ENCODE measurements around the gene CELF4. TPM values are rescaled to one million over a fixed set of nuclear protein-coding genes. Genes with fewer than 3 reads are reported as not detected.

The CELF4 gene
- total RNA-seq, 4 donors from 2014 or later: not detected

DNA sequence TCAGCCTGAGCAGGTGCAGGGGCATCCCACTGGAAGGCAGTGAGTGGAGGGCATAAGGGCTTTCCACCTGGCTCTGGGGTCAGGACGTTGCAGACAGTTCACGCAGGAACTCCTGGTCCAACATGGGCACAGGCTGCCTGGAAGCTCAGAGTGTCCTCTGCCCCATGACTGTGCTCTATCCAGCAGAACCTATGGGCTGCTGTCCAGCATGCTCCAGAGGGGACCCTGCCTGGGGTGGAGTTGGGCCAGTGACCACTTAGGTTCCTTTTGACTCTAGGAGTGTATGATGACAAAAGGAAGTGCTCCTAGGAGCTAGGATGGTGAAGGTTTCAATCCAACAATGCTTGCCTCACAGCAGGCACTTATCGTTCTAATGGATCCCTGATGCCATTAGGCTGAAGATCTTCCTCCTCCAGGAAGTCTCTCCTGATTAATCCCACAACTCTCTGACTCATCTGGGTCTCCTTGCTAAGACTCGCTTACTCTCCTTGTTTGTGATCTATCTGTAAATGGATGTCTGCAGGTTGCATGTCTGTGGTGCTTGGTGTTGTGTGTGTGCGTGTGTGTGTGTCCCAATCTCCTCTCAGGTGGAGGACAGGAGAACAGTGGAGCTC lies 224.0 kb downstream of the CELF4 start:
- Histone ChIP-seq H3K4me3 (no peak overlapping the region), H3K27me3 (no peaks in the 10 kb centered on the region), H3K36me3 (no peaks in the 10 kb centered on the region), H3K27ac (no peak overlapping the region), H3K9me3 (no peaks in the 10 kb centered on the region), H3K4me1 (peaks cover 0 to 3% (median 0%) of the 10 kb centered on the region in 4 donors)
- DNase-seq (ENCODE audit: low spot score in 2 of 2): no peak
- TF ChIP-seq POLR2A (IDR thresholded peaks at IDR 0.05) (no peak), EP300 (IDR thresholded peaks at IDR 0.05) (no peak)
- TF ChIP-seq, protein P1, sequence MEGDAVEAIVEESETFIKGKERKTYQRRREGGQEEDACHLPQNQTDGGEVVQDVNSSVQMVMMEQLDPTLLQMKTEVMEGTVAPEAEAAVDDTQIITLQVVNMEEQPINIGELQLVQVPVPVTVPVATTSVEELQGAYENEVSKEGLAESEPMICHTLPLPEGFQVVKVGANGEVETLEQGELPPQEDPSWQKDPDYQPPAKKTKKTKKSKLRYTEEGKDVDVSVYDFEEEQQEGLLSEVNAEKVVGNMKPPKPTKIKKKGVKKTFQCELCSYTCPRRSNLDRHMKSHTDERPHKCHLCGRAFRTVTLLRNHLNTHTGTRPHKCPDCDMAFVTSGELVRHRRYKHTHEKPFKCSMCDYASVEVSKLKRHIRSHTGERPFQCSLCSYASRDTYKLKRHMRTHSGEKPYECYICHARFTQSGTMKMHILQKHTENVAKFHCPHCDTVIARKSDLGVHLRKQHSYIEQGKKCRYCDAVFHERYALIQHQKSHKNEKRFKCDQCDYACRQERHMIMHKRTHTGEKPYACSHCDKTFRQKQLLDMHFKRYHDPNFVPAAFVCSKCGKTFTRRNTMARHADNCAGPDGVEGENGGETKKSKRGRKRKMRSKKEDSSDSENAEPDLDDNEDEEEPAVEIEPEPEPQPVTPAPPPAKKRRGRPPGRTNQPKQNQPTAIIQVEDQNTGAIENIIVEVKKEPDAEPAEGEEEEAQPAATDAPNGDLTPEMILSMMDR (IDR thresholded peaks at IDR 0.05): no peak
- 75 to 81% methylated on average over 4 to 5 of the region's 5 CpGs for WGBS, 2 donors

DNA sequence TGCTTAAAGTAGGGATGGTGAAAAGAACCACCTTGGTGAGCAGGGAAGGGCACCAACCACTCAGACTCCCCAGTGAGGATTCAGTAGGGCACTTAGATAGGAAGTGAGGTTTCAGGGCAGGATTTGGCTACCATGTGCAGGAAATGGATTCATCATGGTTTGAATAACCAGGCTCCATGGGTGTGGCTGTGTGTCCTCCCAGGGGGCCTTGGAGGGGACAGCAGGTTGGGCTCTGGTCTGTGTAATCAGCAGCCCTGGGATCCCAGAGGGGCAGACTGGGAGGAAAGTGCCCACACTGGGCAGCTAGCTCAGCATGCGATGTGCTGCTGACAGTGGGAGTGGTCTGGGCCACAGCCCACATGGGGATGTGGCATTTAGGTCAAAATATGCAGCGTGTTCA lies 224.6 kb downstream of the CELF4 start:
- Histone ChIP-seq H3K36me3 (no peaks in the 10 kb centered on the region), H3K27me3 (no peaks in the 10 kb centered on the region), H3K9me3 (no peaks in the 10 kb centered on the region), H3K4me3 (no peak overlapping the region), H3K27ac (no peak overlapping the region), H3K4me1 (peaks cover 0 to 3% (median 0%) of the 10 kb centered on the region in 4 donors)
- TF ChIP-seq POLR2A (IDR thresholded peaks at IDR 0.05): no peak
- no peak for TF ChIP-seq EP300 (IDR thresholded peaks at IDR 0.05)
- TF ChIP-seq, protein P1 (IDR thresholded peaks at IDR 0.05): no peak
- DNase-seq (ENCODE audit: low spot score in 2 of 2): no peak
- WGBS, 2 donors: 62 to 84% methylated on average over 2 of the region's 2 CpGs

DNA sequence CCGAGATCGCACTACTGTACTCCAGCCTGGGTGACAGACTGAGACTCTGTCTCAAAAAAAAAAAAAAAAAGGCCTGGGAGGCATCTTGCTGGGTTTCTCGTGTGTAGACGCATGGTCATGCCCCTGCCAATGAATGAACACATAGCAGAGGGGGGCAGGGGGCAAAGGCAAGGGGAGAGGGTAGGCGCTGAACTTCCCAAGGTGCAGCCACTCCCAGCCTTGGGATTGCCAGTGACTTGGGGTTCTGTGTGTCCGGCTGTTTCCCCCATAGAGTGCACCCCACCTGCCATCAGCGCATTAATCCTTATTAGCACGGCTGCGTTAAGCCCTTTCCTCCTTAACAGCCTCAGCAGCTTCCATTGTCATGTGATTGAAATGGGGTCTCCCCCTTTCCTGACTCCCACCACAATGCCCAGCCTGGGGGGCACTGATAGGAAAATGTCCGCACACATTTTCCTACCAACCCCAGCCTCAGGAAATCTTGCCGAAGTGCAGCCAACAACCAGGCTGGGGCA lies 225.8 kb downstream of the CELF4 start:
- H3K27me3 ChIP-seq: no peaks in the 10 kb centered on the region
- no peak overlapping the region for H3K27ac ChIP-seq
- H3K36me3 ChIP-seq: no peaks in the 10 kb centered on the region
- H3K9me3 ChIP-seq: no peaks in the 10 kb centered on the region
- TF ChIP-seq EP300 (IDR thresholded peaks at IDR 0.05): no peak
- TF ChIP-seq POLR2A (IDR thresholded peaks at IDR 0.05): no peak
- TF ChIP-seq, protein P1 (IDR thresholded peaks at IDR 0.05): no peak
- H3K4me3 ChIP-seq: no peak overlapping the region
- peaks cover 0 to 3% (median 0%) of the 10 kb centered on the region in 4 donors for H3K4me1 ChIP-seq
- no peak for DNase-seq (ENCODE audit: low spot score in 2 of 2)
- 61 to 68% methylated on average over 11 of the region's 11 CpGs for WGBS, 2 donors

- no peaks in the 10 kb centered on the region for H3K4me1 ChIP-seq
- H3K4me3 ChIP-seq: no peak overlapping the region
- H3K36me3 ChIP-seq: no peaks in the 10 kb centered on the region
- H3K27ac ChIP-seq: no peak overlapping the region
- H3K9me3 ChIP-seq: no peaks in the 10 kb centered on the region
- TF ChIP-seq, protein P1 (IDR thresholded peaks at IDR 0.05): no peak
- TF ChIP-seq POLR2A (IDR thresholded peaks at IDR 0.05): no peak
- no peak for TF ChIP-seq EP300 (IDR thresholded peaks at IDR 0.05)
- DNase-seq (ENCODE audit: low spot score in 2 of 2): no peak
- no peaks in the 10 kb centered on the region for H3K27me3 ChIP-seq
- 79 to 81% methylated on average over 26 of the region's 27 CpGs for WGBS, 2 donors
Measured at GRCh38 chr18:37336568-37337285, 228.9 kb downstream of the CELF4 start.

DNA sequence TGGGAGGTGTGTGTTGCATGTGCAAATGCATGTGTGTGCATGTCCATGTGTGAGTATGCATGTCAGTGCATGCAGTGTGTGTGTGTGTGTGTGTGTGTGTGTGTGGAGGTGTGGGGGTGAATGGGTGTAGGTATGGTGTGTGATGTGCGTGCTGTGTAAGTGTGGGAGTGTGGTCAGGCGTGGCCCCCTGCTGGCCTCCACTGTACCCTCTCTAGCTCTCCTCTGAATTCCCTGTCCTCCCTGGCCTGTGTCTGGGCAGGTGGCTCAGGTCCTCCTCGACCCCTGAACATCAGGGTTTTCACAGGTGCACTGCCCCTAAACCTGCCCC lies 230.2 kb downstream of the CELF4 start:
- Histone ChIP-seq H3K27me3 (no peaks in the 10 kb centered on the region), H3K4me1 (no peaks in the 10 kb centered on the region), H3K36me3 (no peaks in the 10 kb centered on the region), H3K27ac (no peak overlapping the region), H3K4me3 (no peak overlapping the region), H3K9me3 (no peaks in the 10 kb centered on the region)
- WGBS, 2 donors: 62% methylated on average over 3 of the region's 3 CpGs
- DNase-seq (ENCODE audit: low spot score in 2 of 2): no peak
- no peak for TF ChIP-seq EP300 (IDR thresholded peaks at IDR 0.05)
- TF ChIP-seq, protein P1 (IDR thresholded peaks at IDR 0.05): no peak
